ENCODE results near the gene IRF2BP2. TPM values are rescaled to one million over a fixed set of nuclear protein-coding genes. Genes with fewer than 3 reads are reported as not detected.

Gene IRF2BP2
- total and polyA plus RNA-seq, 2 of the 13 experiments (the other 11 are each of a cell fraction or from before 2014, with no cell fraction given) = 140 to 147 TPM

- TF ChIP-seq ZNF512 (CRISPR knock-in tag; IDR thresholded peaks at IDR 0.05) (no peak), ZNF12 (CRISPR knock-in tag; IDR thresholded peaks at IDR 0.05) (peak; percentile 48; the same call in 1 of the 2 replicates), ZNF292 (CRISPR knock-in tag; IDR thresholded peaks at IDR 0.05; ENCODE audit: borderline replicate concordance, low read depth) (no peak; the same call in 1 of the 2 replicates), ZNF468 (CRISPR knock-in tag; IDR thresholded peaks at IDR 0.05) (no peak), ZHX1 (CRISPR knock-in tag; IDR thresholded peaks at IDR 0.05; ENCODE audit: low read depth) (no peak), ZNF281 (CRISPR knock-in tag; IDR thresholded peaks at IDR 0.05; ENCODE audit: borderline replicate concordance) (no peak), ZNF883 (CRISPR knock-in tag; IDR thresholded peaks at IDR 0.05; ENCODE audit: not compliant biosample characterization) (no peak), ZNF574 (CRISPR knock-in tag; IDR thresholded peaks at IDR 0.05) (peak; percentile 15), LRRFIP1 (CRISPR knock-in tag; conservative IDR thresholded peaks at IDR 0.05) (no peak), FOXA1 (IDR thresholded peaks at IDR 0.05) (no peak), FOXA1 (CRISPR knock-in tag; IDR thresholded peaks at IDR 0.05) (peak; percentile 73), ZNF597 (CRISPR knock-in tag; IDR thresholded peaks at IDR 0.05) (no peak), ZNF674 (CRISPR knock-in tag; IDR thresholded peaks at IDR 0.05; ENCODE audit: low read depth) (no peak)
Measured at GRCh38 chr1:234608025-234608910, 1.7 kb downstream of the IRF2BP2 start (continued).

Data from HepG2 (cell line).